ENCODE measurements around the gene MCAM.

MCAM gene

GRCh38 chr11:119306373-119306890 is 10.5 kb downstream of the MCAM start:
- no peak for DNase-seq (ENCODE audit: low read depth)

GRCh38 chr11:119305556-119306372 is 11.2 kb downstream of the MCAM start:
- no peak for DNase-seq (ENCODE audit: low read depth)

- no peak for DNase-seq (ENCODE audit: low read depth)
Observed at GRCh38 chr11:119303227-119303718, 13.7 kb downstream of the MCAM start.

GRCh38 chr11:119300198-119300964 is 16.5 kb downstream of the MCAM start:
- DNase-seq (ENCODE audit: low read depth), result no peak

- no peak for DNase-seq (ENCODE audit: low read depth)
Observed at GRCh38 chr11:119299416-119299815, 17.5 kb downstream of the MCAM start.

GRCh38 chr11:119298726-119299125 is 18.2 kb downstream of the MCAM start:
- DNase-seq (ENCODE audit: low read depth), result no peak

GRCh38 chr11:119297938-119298337 is 19.0 kb downstream of the MCAM start:
- DNase-seq (ENCODE audit: low read depth), result no peak

GRCh38 chr11:119295178-119295577 is 21.8 kb downstream of the MCAM start:
- no peak for DNase-seq (ENCODE audit: low read depth)

- no peak for DNase-seq (ENCODE audit: low read depth)
Observed at GRCh38 chr11:119293461-119293860, 23.5 kb downstream of the MCAM start.

GRCh38 chr11:119290894-119291497 is 25.9 kb downstream of the MCAM start:
- DNase-seq (ENCODE audit: low read depth), result no peak

- no peak for DNase-seq (ENCODE audit: low read depth)
Observed at GRCh38 chr11:119288219-119288618, 28.7 kb downstream of the MCAM start.

GRCh38 chr11:119285431-119285830 is 31.5 kb downstream of the MCAM start:
- no peak for DNase-seq (ENCODE audit: low read depth)

- DNase-seq (ENCODE audit: low read depth), result no peak
Observed at GRCh38 chr11:119284344-119285157, 32.4 kb downstream of the MCAM start.

GRCh38 chr11:119282495-119282894 is 34.4 kb downstream of the MCAM start:
- no peak for DNase-seq (ENCODE audit: low read depth)

GRCh38 chr11:119277660-119278059 is 39.3 kb downstream of the MCAM start:
- no peak for DNase-seq (ENCODE audit: low read depth)

GRCh38 chr11:119273721-119274120 is 43.2 kb downstream of the MCAM start:
- no peak for DNase-seq (ENCODE audit: low read depth)

- DNase-seq (ENCODE audit: low read depth), result no peak
Observed at GRCh38 chr11:119267645-119268044, 49.3 kb downstream of the MCAM start.

- no peak for DNase-seq (ENCODE audit: low read depth)
Observed at GRCh38 chr11:119266517-119267255, 50.2 kb downstream of the MCAM start.

GRCh38 chr11:119266063-119266462 is 50.9 kb downstream of the MCAM start:
- DNase-seq (ENCODE audit: low read depth), result no peak

- no peak for DNase-seq (ENCODE audit: low read depth)
Observed at GRCh38 chr11:119263352-119263940, 53.5 kb downstream of the MCAM start.

Data from HS-5 (cell line).